Left lung (tissue), 10 donors: ENCODE measurements around the gene CTIF. TPM values are rescaled to one million over a fixed set of nuclear protein-coding genes. Genes with fewer than 3 reads are reported as not detected.

Experiments
- ATAC-seq: fragments of 200-7000 bp; cut with Tn5 transposase; one replicate; pipeline ENCODE4 v1.9.1; 2020; ENCODE audit warnings: moderate library complexity
- DNase-seq, 4 donors: peaks; one replicate each; pipeline ENCODE4 v3.0.0-alpha.2; 2013 to 2020
- H3K27ac ChIP-seq, 2 donors: fragments of 200-600 bp; sonication (generic) in 1 of 2; one replicate each; pipeline versions ENCODE4 v1.5.0 to v1.8.0; 2020 to 2021
- H3K27me3 ChIP-seq, 2 donors: fragments of 200-600 bp; sonication (generic) in 1 of 2; one replicate each; pipeline versions ENCODE4 v1.5.0 to v1.8.0; 2020 to 2021
- H3K36me3 ChIP-seq, 2 donors: fragments of 200-600 bp; sonication (generic) in 1 of 2; one replicate each; pipeline versions ENCODE4 v1.5.0 to v1.8.0; 2020 to 2021
- H3K4me1 ChIP-seq, 2 donors: fragments of 200-600 bp; one replicate each; pipeline ENCODE4 v1.8.0; 2021
- H3K4me3 ChIP-seq, 2 donors: fragments of 200-600 bp; sonication (generic) in 1 of 2; one replicate each; pipeline versions ENCODE4 v1.5.0 to v1.8.0; 2020 to 2021; ENCODE audit warnings: mild to moderate bottlenecking in 1 of 2
- H3K9me3 ChIP-seq, 2 donors: fragments of 200-600 bp; sonication (generic) in 1 of 2; one replicate each; pipeline versions ENCODE4 v1.5.0 to v1.8.0; 2020 to 2021
- CTCF ChIP-seq, 2 donors: fragments of 200-600 bp; sonication (generic) in 1 of 2; IDR thresholded peaks; one replicate each; pipeline versions ENCODE4 v1.5.0 to v1.8.0; 2021; ENCODE audit warnings: antibody characterized with exemption in 2 of 2
- intact Hi-C, 2 donors: fragments of 100-400 bp; cut with DNase I; formaldehyde crosslinking; loops; one replicate each; pipeline versions ENCODE4 v1.11.2 to v1.14.2; 2022
- polyA plus RNA-seq, 6 donors: library from polyadenylated mRNA; unstranded; fragments of 120-200 nt; gene quantifications; one replicate each; pipeline ENCODE4 v1.2.1, GENCODE V29; 2013; ENCODE audit not compliant: insufficient read length in 6 of 6
- total RNA-seq, 2 donors: library from RNA; stranded (reverse); fragmentation: NEBNext Ultra II Directional; extraction: Animal tissue kit (Norgen Biotek cat#: 25700); gene quantifications; one replicate each; pipeline ENCODE4 v1.2.1, GENCODE V29; 2021
- donor health status: DM: no; HTN: yes; CAD: no.
- donor health status: DM: no; HTN: no; CAD: no.

CTIF gene
- total and polyA plus RNA-seq, 8 donors, result 24.9 to 46.1 (median 34.9) TPM

GRCh38 chr18:48751727-48752468 is 213.1 kb downstream of the CTIF start:
- H3K4me3 ChIP-seq, result no peak overlapping the region
- intact Hi-C loops, result no loop called here
- no peaks in the 10 kb centered on the region for H3K27me3 ChIP-seq
- no peaks in the 10 kb centered on the region for H3K9me3 ChIP-seq
- no peak for DNase-seq
- no peaks in the 10 kb centered on the region for H3K36me3 ChIP-seq
- no peak for TF ChIP-seq CTCF (IDR thresholded peaks at IDR 0.05)
- no peaks in the 10 kb centered on the region for H3K4me1 ChIP-seq
- no peak for ATAC-seq
- H3K27ac ChIP-seq, result no peak overlapping the region

- H3K27me3 ChIP-seq, result no peaks in the 10 kb centered on the region
- no peak for ATAC-seq
- H3K36me3 ChIP-seq, result no peaks in the 10 kb centered on the region
- H3K4me1 ChIP-seq, result no peaks in the 10 kb centered on the region
- no peak overlapping the region for H3K4me3 ChIP-seq
- intact Hi-C loops, result no loop called here
- H3K9me3 ChIP-seq, result no peaks in the 10 kb centered on the region
- no peak for TF ChIP-seq CTCF (IDR thresholded peaks at IDR 0.05)
- H3K27ac ChIP-seq, result no peak overlapping the region
- peak in 1 of 4 donors; percentile 48 for DNase-seq
These were observed 213.6 kb downstream of the CTIF start for GRCh38 chr18:48752478-48752877.

GRCh38 chr18:48752928-48753327 is 214.1 kb downstream of the CTIF start:
- Histone ChIP-seq H3K9me3 (no peaks in the 10 kb centered on the region), H3K4me3 (no peak overlapping the region), H3K27me3 (no peaks in the 10 kb centered on the region), H3K36me3 (peaks cover 0 to 3% of the 10 kb centered on the region in 2 donors), H3K27ac (no peak overlapping the region), H3K4me1 (no peaks in the 10 kb centered on the region)
- intact Hi-C loops, result no loop called here
- no peak for ATAC-seq
- TF ChIP-seq CTCF (IDR thresholded peaks at IDR 0.05), result no peak
- DNase-seq, result peak in 1 of 4 donors; percentile 35

GRCh38 chr18:48753691-48754090 is 214.9 kb downstream of the CTIF start:
- peak in 1 of 4 donors; percentile 39 for DNase-seq
- H3K4me3 ChIP-seq, result no peak overlapping the region
- H3K27ac ChIP-seq, result no peak overlapping the region
- H3K36me3 ChIP-seq, result peaks cover 0 to 11% of the 10 kb centered on the region in 2 donors
- no peak for TF ChIP-seq CTCF (IDR thresholded peaks at IDR 0.05)
- H3K27me3 ChIP-seq, result no peaks in the 10 kb centered on the region
- intact Hi-C loops, result no loop called here
- no peaks in the 10 kb centered on the region for H3K4me1 ChIP-seq
- no peak for ATAC-seq
- no peaks in the 10 kb centered on the region for H3K9me3 ChIP-seq

- peak in 1 of 4 donors; percentile 32 for DNase-seq
- H3K36me3 ChIP-seq, result peaks cover 0 to 14% of the 10 kb centered on the region in 2 donors
- H3K27ac ChIP-seq, result no peak overlapping the region
- no peak for ATAC-seq
- intact Hi-C loops, result no loop called here
- H3K27me3 ChIP-seq, result no peaks in the 10 kb centered on the region
- no peaks in the 10 kb centered on the region for H3K4me1 ChIP-seq
- no peak overlapping the region for H3K4me3 ChIP-seq
- H3K9me3 ChIP-seq, result no peaks in the 10 kb centered on the region
- no peak for TF ChIP-seq CTCF (IDR thresholded peaks at IDR 0.05)
These were observed 215.7 kb downstream of the CTIF start for GRCh38 chr18:48754559-48754958.
